Measurements from ENCODE around the gene CMSS1. TPM values are rescaled to one million over a fixed set of nuclear protein-coding genes. Genes with fewer than 3 reads are reported as not detected.

Gene CMSS1
- total RNA-seq, 1 experiment from 2014 or later: 50.7 TPM

DNA sequence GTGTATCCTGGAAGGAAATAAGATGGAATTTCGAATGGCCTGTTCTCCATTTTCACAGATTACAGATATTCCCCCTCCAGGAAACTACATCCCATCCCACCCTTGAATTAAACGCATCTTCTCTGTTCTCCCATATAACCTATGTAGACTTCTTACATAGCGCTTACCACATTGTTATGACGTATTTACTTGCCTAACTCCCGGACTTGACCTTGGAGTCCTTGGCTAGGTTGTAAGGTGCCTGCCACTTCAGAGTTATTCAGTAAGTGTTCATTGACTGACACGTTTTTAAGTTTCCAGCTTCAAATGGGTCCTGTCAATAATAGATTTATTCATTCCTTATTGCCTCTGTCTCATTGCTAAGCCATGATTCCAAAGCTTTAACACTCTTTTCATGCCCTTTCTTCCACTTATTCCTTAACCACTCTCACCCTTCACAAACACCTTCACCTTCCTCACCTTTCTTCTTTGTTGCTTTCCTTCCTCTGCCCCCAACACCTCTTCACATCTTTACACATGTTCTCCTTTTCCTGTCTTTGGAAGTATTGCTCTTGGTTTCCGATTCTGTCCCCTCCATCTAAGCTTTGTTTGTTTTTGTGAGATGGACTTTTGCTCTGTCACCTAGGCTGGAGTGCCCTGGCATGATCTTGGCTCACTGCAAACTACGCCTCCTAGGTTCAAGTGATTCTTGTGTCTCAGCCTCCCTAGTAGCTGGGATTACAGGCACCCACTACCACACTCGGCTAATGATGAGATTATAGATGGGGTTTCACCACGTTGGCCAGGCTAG, 138.3 kb downstream of the CMSS1 start:
- in situ Hi-C loops (cut with HindIII; ENCODE audit: low pct_unique_long_range_greater_than_20kb, low sequenced_read_pairs): no loop called here
- DNase-seq (ENCODE audit: low read depth, low spot score): no peak

- DNase-seq (ENCODE audit: low read depth, low spot score): no peak
- in situ Hi-C loops (cut with HindIII; ENCODE audit: low pct_unique_long_range_greater_than_20kb, low sequenced_read_pairs): no loop called here
Measured at GRCh38 chr3:99957151-99957796, 139.6 kb downstream of the CMSS1 start.

DNA sequence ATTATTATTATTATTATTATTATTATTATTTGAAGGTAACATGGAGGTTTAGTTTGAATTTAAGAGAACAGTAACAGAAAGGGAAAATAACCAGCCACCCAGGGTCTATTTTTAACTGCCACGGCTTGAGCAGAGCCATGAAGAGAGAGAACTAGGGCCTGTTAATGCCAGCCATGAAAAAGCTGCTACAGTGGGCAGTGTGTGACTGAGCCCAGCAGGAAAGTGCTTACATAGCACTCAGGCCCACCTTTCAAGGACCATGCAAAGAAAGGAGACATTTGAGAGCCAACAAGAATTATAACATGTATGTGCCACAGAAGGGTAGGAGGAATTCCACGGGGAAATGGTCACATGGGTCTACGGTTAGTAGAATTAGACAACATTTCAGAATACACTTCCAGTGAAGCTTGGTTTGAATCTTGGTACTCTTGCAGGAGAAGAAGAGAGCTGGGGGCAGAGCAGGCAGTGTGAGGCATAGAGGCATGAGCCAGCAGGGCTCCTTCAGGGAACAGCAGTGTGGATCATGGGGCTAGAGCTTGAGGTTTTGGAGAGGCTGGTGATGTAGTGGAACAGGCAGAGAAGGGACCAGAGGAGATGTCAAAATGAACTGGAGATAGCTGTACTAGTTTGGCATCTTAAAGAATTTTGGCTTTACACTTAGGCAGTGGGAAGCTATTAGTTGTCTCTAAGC, 140.7 kb downstream of the CMSS1 start:
- in situ Hi-C loops (cut with HindIII; ENCODE audit: low pct_unique_long_range_greater_than_20kb, low sequenced_read_pairs): no loop called here
- DNase-seq (ENCODE audit: low read depth, low spot score): no peak

DNA sequence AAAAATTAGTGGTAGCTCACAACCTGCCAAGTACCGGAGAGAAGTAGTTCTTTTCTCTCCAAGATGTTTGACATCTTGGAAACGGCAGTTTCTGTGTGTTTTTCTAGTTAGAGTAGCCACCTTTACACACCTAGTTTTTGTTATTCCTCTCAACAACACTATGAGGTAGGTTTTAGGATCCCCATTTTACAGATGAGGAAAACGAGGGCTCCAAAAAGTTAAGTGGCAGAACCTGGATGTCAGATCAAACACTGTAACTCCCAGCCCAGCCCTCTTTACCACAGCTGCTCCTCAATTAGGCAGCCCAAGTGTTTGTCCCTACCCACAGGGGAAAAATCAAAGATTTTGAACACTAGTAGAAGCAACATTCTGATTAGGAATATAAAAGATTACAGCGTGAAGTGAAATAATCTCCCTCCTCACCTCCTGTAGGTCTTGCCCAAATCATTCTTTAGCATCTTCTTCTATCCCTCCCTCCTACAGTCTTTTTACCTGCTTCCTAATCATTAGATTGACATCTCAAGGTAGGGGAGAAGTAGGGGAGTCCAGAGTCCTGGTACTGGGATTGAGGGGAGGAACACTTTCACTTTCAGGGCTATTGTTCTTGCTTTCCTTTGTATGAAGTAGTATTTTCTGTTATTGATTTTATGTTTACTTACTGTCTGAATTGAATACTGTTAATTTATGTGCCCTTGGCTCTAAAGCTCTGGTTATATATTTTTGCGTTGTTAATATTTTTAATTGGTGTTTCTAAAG, 142.6 kb downstream of the CMSS1 start:
- DNase-seq (ENCODE audit: low read depth, low spot score): no peak
- in situ Hi-C loops (cut with HindIII; ENCODE audit: low pct_unique_long_range_greater_than_20kb, low sequenced_read_pairs): no loop called here

GRCh38 chr3:99960941-99961340, 143.3 kb downstream of the CMSS1 start:
- no peak for DNase-seq (ENCODE audit: low read depth, low spot score)

GRCh38 chr3:99961756-99962515, 144.3 kb downstream of the CMSS1 start:
- in situ Hi-C loops (cut with HindIII; ENCODE audit: low pct_unique_long_range_greater_than_20kb, low sequenced_read_pairs): no loop called here
- DNase-seq (ENCODE audit: low read depth, low spot score): no peak

More at GRCh38 chr3:99960941-99961340, 143.3 kb downstream of the CMSS1 start:
- in situ Hi-C loops (cut with HindIII; ENCODE audit: low pct_unique_long_range_greater_than_20kb, low sequenced_read_pairs): no loop called here

DNA sequence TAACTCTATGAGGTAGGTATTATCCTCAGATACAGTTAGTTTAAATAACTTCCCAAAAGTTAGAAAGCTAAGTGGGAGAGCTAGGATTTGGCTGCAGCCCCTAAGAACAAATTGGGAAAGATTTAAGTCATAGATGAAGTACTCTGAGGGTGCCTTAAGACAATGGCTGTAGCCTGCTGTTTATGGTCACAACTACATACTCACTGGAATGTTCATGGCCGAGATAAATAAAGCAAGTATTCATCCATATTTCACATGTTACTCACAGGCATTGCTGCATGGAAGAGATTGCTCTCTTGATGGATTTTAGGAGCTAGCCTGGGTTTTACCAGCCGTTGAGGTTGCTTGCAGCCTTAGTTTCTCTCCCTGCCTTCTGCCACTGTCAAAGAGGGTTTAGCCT, 145.0 kb downstream of the CMSS1 start:
- in situ Hi-C loops (cut with HindIII; ENCODE audit: low pct_unique_long_range_greater_than_20kb, low sequenced_read_pairs): no loop called here
- DNase-seq (ENCODE audit: low read depth, low spot score): peak; percentile 48

DNA sequence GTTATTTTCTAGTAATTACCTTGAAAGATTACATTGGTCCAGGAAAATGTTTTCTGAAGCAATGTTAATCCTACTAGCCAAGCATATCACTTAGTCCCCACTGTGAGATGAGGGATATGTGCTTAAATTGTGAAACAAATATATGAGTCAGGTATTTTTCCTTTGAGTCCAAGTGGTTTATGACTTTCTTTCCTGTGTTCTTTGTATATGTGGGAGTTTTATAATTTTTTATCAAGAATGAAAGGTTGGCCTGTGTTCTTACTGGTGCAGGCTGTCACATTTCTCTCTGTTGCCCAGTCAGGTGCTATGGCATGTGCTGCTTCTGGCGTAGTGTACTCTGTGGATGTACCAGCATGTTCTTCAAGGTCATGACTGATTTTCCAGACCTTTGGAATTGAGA, 147.4 kb downstream of the CMSS1 start:
- in situ Hi-C loops (cut with HindIII; ENCODE audit: low pct_unique_long_range_greater_than_20kb, low sequenced_read_pairs): no loop called here
- peak; percentile 56 for DNase-seq (ENCODE audit: low read depth, low spot score)

DNA sequence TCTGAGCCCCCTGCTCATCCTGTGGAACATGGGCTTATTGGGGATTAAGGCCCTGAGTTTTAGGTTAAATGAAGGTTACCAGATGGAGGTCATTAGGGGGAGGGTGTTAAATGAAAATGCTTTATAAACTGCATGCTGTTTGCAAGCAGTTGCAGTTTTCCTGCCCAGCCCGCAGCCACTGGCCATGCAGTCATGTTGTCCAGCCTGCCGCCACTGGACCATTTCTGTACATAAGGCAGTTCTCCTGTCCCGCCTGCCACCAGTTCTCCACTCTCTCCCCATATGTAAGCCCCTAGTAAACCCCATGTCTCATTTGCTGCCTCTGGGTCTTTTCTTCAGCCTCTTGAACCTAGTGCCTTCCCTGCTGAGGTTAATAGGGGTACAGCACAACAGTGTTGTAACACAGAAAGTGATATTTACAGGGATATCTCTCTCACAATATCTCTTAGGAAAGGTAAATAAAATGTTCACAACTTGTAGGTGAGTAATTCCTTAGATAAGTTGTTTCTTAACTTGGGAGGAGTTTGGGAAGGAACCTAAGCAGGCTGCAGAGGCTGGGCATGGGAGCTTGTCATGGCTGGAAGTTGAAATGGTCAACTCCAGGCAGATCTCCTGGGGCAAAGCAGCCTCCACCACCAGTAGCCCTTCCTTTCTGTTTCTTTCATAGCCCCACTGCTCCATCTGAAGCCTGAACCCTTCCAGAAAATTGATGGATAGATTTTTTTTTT, 148.2 kb downstream of the CMSS1 start:
- no peak for DNase-seq (ENCODE audit: low read depth, low spot score)
- in situ Hi-C loops (cut with HindIII; ENCODE audit: low pct_unique_long_range_greater_than_20kb, low sequenced_read_pairs): no loop called here

DNA sequence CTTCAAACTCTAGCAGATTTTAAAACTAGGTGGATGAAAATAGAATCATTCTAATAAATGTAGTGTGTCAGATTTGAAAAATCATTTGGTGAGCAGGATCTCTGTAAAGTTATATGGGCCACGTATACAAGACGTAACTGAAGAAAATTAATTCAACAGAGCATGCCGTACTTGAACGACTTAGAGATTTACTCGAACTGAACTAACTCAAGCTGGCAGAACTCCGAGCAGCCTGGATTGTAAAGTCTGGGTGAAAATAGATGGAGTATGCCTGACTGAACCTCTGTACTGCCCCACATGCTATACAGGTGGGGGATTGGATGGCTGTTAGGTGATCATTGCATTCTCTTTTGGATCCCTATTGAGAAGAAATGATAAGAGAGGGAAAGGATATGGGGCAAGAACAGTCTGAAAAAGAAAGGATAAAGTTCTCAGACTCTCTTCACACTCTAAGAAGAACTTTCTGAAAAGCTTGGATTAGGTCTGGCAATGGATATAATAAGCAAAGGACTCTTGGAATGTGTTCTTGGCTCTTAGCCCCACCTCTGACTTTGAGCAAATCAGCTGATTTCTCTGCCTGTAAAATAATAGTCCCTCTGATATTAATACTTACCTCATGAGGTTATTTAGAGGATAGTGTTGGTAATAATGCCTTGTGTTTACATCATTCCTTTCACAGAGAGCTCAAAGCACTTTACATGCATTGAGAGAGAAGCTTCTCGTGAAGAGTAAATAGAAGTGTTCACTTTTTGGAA, 149.2 kb downstream of the CMSS1 start:
- in situ Hi-C loops (cut with HindIII; ENCODE audit: low pct_unique_long_range_greater_than_20kb, low sequenced_read_pairs): no loop called here
- DNase-seq (ENCODE audit: low read depth, low spot score): no peak

- in situ Hi-C loops (cut with HindIII; ENCODE audit: low pct_unique_long_range_greater_than_20kb, low sequenced_read_pairs): no loop called here
- DNase-seq (ENCODE audit: low read depth, low spot score): no peak
Measured at GRCh38 chr3:99967796-99968195, 150.1 kb downstream of the CMSS1 start.

- no peak for DNase-seq (ENCODE audit: low read depth, low spot score)
- in situ Hi-C loops (cut with HindIII; ENCODE audit: low pct_unique_long_range_greater_than_20kb, low sequenced_read_pairs): no loop called here
Measured at GRCh38 chr3:99969136-99969535, 151.5 kb downstream of the CMSS1 start.

GRCh38 chr3:99970198-99970597, 152.5 kb downstream of the CMSS1 start:
- in situ Hi-C loops (cut with HindIII; ENCODE audit: low pct_unique_long_range_greater_than_20kb, low sequenced_read_pairs): no loop called here
- DNase-seq (ENCODE audit: low read depth, low spot score): no peak

GRCh38 chr3:99971761-99972160, 154.1 kb downstream of the CMSS1 start:
- DNase-seq (ENCODE audit: low read depth, low spot score): no peak
- in situ Hi-C loops (cut with HindIII; ENCODE audit: low pct_unique_long_range_greater_than_20kb, low sequenced_read_pairs): no loop called here

DNA sequence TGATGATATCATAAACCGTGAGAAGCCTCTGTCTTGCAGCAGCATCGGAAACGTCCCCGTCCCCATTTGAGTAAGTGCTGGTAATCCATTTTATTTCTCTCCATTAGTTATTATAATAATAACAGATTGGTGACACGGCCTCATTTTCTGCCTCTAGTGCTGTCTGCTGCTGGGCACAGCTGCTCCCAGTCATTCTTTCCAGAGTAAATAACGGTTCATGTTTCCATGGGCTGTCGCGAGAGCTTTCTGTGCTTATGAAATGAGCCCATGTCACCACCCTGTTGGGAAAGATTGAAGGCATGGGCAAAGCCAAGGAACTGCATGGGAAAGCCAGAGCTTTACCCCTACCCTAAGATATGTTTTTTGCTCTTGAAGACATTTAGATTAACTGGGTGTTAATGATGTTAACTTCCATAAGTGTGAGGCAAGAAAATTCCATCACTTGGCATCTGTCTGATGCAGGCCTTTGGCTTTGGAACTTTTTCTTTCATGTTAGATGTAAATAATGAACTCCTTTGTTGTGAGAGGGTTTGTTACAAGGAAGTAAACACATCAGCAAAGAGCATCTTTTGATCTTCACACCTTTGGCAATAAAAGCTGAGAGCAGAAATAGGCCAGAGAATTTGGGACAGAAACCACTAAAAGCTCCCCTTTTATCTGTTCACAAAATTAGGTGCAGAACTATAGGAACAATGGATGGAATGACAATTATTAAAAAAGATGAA, 154.9 kb downstream of the CMSS1 start:
- in situ Hi-C loops (cut with HindIII; ENCODE audit: low pct_unique_long_range_greater_than_20kb, low sequenced_read_pairs): no loop called here
- no peak for DNase-seq (ENCODE audit: low read depth, low spot score)

DNA sequence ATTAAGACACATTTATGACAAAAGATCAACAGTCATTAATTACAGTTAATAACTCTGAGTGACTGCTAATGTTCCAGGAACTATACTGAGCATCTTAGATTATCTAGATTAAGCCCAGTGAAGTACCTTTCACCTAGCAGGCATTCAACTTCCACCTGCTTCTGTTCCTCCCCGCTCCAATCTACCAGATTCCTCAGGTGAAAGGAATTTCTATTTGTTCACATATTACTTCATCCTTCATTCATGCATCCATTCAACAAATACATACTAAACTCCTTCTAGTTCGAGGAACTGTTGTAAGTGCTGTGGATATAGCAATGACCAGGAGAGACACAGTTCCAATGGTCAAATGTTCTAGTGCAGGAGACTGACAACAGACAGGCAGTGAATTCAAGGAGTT, 157.3 kb downstream of the CMSS1 start:
- in situ Hi-C loops (cut with HindIII; ENCODE audit: low pct_unique_long_range_greater_than_20kb, low sequenced_read_pairs): no loop called here

More for the DNA sequence above, 157.3 kb downstream of the CMSS1 start:
- no peak for DNase-seq (ENCODE audit: low read depth, low spot score)
